ENCODE data around the gene ATG10. TPM values are rescaled to one million over a fixed set of nuclear protein-coding genes. Genes with fewer than 3 reads are reported as not detected.
A peak's percentile ranks its signal among the peaks of the same experiment; 100 is the strongest.

Gene ATG10
- total and polyA plus RNA-seq, 2 of the 13 experiments (the other 11 are each of a cell fraction or from before 2014, with no cell fraction given) = 2.0 to 5.7 TPM

DNA sequence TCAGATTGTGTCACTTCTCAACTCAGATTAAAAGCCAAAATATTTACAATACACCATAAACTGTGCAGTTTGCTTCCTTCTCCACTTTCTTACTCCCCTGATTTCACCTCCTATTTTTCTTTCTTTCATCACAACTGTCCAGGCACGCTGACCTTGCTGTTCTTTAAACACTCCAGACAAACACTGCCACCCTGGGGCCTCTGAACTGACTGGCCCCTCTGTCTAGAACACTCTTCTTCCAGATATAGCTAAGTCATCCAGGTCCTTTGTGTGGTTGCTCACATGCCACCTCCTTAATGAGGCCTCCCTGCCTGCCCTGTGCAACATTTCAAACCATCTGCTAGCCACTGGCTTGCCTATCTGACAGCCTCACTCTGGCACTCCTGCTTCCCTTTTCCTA, 46.6 kb downstream of the ATG10 start (continued):
- TF ChIP-seq, protein P1, sequence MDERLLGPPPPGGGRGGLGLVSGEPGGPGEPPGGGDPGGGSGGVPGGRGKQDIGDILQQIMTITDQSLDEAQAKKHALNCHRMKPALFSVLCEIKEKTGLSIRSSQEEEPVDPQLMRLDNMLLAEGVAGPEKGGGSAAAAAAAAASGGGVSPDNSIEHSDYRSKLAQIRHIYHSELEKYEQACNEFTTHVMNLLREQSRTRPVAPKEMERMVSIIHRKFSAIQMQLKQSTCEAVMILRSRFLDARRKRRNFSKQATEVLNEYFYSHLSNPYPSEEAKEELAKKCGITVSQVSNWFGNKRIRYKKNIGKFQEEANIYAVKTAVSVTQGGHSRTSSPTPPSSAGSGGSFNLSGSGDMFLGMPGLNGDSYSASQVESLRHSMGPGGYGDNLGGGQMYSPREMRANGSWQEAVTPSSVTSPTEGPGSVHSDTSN (CRISPR knock-in tag; IDR thresholded peaks at IDR 0.05) = no peak
- TF ChIP-seq NFE2 (CRISPR knock-in tag; IDR thresholded peaks at IDR 0.05) = peak; percentile 71
- TF ChIP-seq, protein P2, sequence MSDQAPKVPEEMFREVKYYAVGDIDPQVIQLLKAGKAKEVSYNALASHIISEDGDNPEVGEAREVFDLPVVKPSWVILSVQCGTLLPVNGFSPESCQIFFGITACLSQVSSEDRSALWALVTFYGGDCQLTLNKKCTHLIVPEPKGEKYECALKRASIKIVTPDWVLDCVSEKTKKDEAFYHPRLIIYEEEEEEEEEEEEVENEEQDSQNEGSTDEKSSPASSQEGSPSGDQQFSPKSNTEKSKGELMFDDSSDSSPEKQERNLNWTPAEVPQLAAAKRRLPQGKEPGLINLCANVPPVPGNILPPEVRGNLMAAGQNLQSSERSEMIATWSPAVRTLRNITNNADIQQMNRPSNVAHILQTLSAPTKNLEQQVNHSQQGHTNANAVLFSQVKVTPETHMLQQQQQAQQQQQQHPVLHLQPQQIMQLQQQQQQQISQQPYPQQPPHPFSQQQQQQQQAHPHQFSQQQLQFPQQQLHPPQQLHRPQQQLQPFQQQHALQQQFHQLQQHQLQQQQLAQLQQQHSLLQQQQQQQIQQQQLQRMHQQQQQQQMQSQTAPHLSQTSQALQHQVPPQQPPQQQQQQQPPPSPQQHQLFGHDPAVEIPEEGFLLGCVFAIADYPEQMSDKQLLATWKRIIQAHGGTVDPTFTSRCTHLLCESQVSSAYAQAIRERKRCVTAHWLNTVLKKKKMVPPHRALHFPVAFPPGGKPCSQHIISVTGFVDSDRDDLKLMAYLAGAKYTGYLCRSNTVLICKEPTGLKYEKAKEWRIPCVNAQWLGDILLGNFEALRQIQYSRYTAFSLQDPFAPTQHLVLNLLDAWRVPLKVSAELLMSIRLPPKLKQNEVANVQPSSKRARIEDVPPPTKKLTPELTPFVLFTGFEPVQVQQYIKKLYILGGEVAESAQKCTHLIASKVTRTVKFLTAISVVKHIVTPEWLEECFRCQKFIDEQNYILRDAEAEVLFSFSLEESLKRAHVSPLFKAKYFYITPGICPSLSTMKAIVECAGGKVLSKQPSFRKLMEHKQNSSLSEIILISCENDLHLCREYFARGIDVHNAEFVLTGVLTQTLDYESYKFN (CRISPR knock-in tag; conservative IDR thresholded peaks at IDR 0.05) = peak; percentile 51; the same call in 1 of the 2 replicates
- no peak for TF ChIP-seq BRCA1 (CRISPR knock-in tag; IDR thresholded peaks at IDR 0.05)
- TF ChIP-seq ZNF235 (CRISPR knock-in tag; IDR thresholded peaks at IDR 0.05; ENCODE audit: borderline replicate concordance) = no peak
- TF ChIP-seq, protein P3, sequence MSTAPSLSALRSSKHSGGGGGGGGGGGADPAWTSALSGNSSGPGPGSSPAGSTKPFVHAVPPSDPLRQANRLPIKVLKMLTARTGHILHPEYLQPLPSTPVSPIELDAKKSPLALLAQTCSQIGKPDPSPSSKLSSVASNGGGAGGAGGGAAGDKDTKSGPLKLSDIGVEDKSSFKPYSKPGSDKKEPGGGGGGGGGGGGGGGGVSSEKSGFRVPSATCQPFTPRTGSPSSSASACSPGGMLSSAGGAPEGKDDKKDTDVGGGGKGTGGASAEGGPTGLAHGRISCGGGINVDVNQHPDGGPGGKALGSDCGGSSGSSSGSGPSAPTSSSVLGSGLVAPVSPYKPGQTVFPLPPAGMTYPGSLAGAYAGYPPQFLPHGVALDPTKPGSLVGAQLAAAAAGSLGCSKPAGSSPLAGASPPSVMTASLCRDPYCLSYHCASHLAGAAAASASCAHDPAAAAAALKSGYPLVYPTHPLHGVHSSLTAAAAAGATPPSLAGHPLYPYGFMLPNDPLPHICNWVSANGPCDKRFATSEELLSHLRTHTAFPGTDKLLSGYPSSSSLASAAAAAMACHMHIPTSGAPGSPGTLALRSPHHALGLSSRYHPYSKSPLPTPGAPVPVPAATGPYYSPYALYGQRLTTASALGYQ (CRISPR knock-in tag; IDR thresholded peaks at IDR 0.05) = no peak
- TF ChIP-seq, protein P4, sequence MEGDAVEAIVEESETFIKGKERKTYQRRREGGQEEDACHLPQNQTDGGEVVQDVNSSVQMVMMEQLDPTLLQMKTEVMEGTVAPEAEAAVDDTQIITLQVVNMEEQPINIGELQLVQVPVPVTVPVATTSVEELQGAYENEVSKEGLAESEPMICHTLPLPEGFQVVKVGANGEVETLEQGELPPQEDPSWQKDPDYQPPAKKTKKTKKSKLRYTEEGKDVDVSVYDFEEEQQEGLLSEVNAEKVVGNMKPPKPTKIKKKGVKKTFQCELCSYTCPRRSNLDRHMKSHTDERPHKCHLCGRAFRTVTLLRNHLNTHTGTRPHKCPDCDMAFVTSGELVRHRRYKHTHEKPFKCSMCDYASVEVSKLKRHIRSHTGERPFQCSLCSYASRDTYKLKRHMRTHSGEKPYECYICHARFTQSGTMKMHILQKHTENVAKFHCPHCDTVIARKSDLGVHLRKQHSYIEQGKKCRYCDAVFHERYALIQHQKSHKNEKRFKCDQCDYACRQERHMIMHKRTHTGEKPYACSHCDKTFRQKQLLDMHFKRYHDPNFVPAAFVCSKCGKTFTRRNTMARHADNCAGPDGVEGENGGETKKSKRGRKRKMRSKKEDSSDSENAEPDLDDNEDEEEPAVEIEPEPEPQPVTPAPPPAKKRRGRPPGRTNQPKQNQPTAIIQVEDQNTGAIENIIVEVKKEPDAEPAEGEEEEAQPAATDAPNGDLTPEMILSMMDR (CRISPR knock-in tag; IDR thresholded peaks at IDR 0.05) = peak; percentile 65
- no peak for TF ChIP-seq RAD21 (CRISPR knock-in tag; IDR thresholded peaks at IDR 0.05)
- no peak for TF ChIP-seq EEA1 (CRISPR knock-in tag; IDR thresholded peaks at IDR 0.05; ENCODE audit: borderline replicate concordance)
- 0 out of 4 replicates have a peak, but pooled peaks of 1 of the 2 experiments have one; percentile 41 for TF ChIP-seq MAFK (conservative IDR thresholded peaks at IDR 0.05 in 1 of 2, IDR thresholded peaks at IDR 0.05 in 1 of 2; ENCODE audit: low read length in 2 of 2)
- no peak for TF ChIP-seq SRSF1 (optimal IDR thresholded peaks at IDR 0.05; ENCODE audit: low read depth, low read length)
- TF ChIP-seq ZNF329 (CRISPR knock-in tag; IDR thresholded peaks at IDR 0.05; ENCODE audit: low read depth) = no peak
- TF ChIP-seq, protein P5, sequence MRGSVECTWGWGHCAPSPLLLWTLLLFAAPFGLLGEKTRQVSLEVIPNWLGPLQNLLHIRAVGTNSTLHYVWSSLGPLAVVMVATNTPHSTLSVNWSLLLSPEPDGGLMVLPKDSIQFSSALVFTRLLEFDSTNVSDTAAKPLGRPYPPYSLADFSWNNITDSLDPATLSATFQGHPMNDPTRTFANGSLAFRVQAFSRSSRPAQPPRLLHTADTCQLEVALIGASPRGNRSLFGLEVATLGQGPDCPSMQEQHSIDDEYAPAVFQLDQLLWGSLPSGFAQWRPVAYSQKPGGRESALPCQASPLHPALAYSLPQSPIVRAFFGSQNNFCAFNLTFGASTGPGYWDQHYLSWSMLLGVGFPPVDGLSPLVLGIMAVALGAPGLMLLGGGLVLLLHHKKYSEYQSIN (CRISPR knock-in tag; IDR thresholded peaks at IDR 0.05; ENCODE audit: borderline replicate concordance) = no peak
- TF ChIP-seq SCMH1 (CRISPR knock-in tag; IDR thresholded peaks at IDR 0.05; ENCODE audit: borderline replicate concordance) = no peak
- no peak for TF ChIP-seq ZNF549 (CRISPR knock-in tag; IDR thresholded peaks at IDR 0.05)
- TF ChIP-seq ZNF83 (CRISPR knock-in tag; IDR thresholded peaks at IDR 0.05; ENCODE audit: borderline replicate concordance) = no peak
- no peak for TF ChIP-seq HOXD1 (CRISPR knock-in tag; IDR thresholded peaks at IDR 0.05)
- TF ChIP-seq MTA1 (CRISPR knock-in tag; IDR thresholded peaks at IDR 0.05; ENCODE audit: borderline replicate concordance) = no peak
- TF ChIP-seq, protein P6, sequence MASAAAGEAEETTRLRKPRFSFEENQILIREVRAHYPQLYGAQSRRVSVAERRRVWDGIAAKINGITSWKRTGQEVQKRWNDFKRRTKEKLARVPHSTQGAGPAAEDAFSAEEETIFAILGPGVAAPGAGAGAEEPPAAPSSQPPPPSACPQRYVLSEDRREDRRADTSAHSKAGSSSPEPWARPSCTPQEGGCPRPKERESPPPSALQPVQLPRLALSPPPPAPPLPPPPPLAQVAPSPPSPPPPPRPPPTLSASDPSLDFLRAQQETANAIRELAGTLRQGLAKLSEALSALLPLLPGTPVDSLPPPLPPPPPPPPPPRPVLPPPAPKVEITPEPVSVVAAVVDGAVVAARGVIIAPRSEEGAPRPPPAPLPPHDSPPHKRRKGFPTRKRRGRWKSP (CRISPR knock-in tag; IDR thresholded peaks at IDR 0.05) = no peak
- TF ChIP-seq CEBPG (CRISPR knock-in tag; IDR thresholded peaks at IDR 0.05) = peak; percentile 27; the same call in 1 of the 2 replicates
